HepG2 (cell line): Measurements from ENCODE around the gene KCNK15. TPM values are rescaled to one million over a fixed set of nuclear protein-coding genes. Genes with fewer than 3 reads are reported as not detected.

ENCODE experiments used
- ATAC-seq: fragments of 200-7000 bp; cut with Tn5 transposase; 3 replicates; pipeline ENCODE4 v1.9.1; 2020; ENCODE audit warnings: mild to moderate bottlenecking, moderate library complexity
- BruUV-seq: library from RNA; stranded (reverse); fragments of 400-500 nt; replicated peaks from 2 replicates; lab custom pipeline; 2021; lab: Mats Ljungman, UMichigan
- CTCF ChIA-PET: fragments of 300-600 bp; formaldehyde crosslinking; extraction: SDS; loops from one replicate; lab custom pipeline; 2021; ENCODE audit warnings: low total read pairs, inconsistent platforms, low intra/inter-chr PET ratio; lab: Yijun Ruan, JAX
- POLR2A ChIA-PET: fragments of 350-600 bp; sonication (Branson Sonifier 250); formaldehyde crosslinking; loops from one replicate; lab custom pipeline; 2020; ENCODE audit warnings: antibody characterized with exemption, inconsistent platforms; lab: Yijun Ruan, JAX
- DNase-seq: peaks from one replicate; pipeline ENCODE4 v3.0.0-alpha.2; 2015; ENCODE audit warnings: low spot score
- FAIRE-seq: peaks from 3 replicates; lab custom pipeline; 2011; peaks lifted over from hg19 to GRCh38; lab: Jason Lieb, UNC
- H2AFZ ChIP-seq: one replicate; pipeline ENCODE4 v1.6.1; 2011; ENCODE audit warnings: low read length, inconsistent platforms
- H3K27ac ChIP-seq: fragments of 300-600 bp; 3 replicates; pipeline ENCODE4 v1.8.0; 2011; ENCODE audit warnings: mixed run types, mild to moderate bottlenecking, mixed read lengths, low read length, inconsistent platforms; ENCODE audit not compliant: insufficient read depth; ENCODE audit errors: extremely low read length
- H3K27me3 ChIP-seq, 2 experiments: fragments of 200-600 bp in 1 of 2; 2 replicates in 1 of 2; 3 replicates in 1 of 2; pipeline versions ENCODE4 v1.6.0 to v1.8.0; 2011; ENCODE audit warnings: low read length in 2 of 2, mild to moderate bottlenecking in 2 of 2, moderate library complexity in 2 of 2, inconsistent platforms in 1 of 2; ENCODE audit not compliant: insufficient read depth in 2 of 2, control insufficient read depth in 1 of 2
- H3K36me3 ChIP-seq, 2 experiments: fragments of 200-600 bp in 1 of 2; replicated peaks in 1 of 2; 2 replicates in 1 of 2; 3 replicates in 1 of 2; pipeline versions ENCODE4 v1.5.1 to v1.8.0; 2011; ENCODE audit warnings: low read length in 2 of 2, inconsistent platforms in 1 of 2; ENCODE audit not compliant: insufficient read depth in 2 of 2, control insufficient read depth in 1 of 2
- H3K4me1 ChIP-seq: 2 replicates; pipeline ENCODE4 v1.5.1; 2012; ENCODE audit warnings: low read length, inconsistent platforms; ENCODE audit not compliant: insufficient read depth
- H3K4me2 ChIP-seq: 2 replicates; pipeline ENCODE4 v1.6.0; 2011; ENCODE audit warnings: low read depth, low read length, inconsistent platforms
- H3K4me3 ChIP-seq, 3 experiments: fragments of 200-600 bp in 1 of 3; sonication (generic), shearing (Covaris generic) in 1 of 3; replicated peaks in 1 of 3; 2 replicates each; pipeline ENCODE4 v1.5.1; 2011 to 2016; ENCODE audit warnings: low read length in 3 of 3, inconsistent platforms in 2 of 3, low read depth in 2 of 3, mild to moderate bottlenecking in 2 of 3, control low read depth in 1 of 3, mixed read lengths in 1 of 3; ENCODE audit not compliant: insufficient read depth in 1 of 3
- H3K79me2 ChIP-seq: one replicate; pipeline ENCODE4 v1.6.1; 2011; ENCODE audit warnings: low read length, inconsistent platforms; ENCODE audit not compliant: insufficient read depth
- H3K9ac ChIP-seq: 2 replicates; pipeline ENCODE4 v1.6.0; 2011; ENCODE audit warnings: mild to moderate bottlenecking, low read depth, low read length, inconsistent platforms; ENCODE audit not compliant: insufficient read depth
- H3K9me3 ChIP-seq: 2 replicates; pipeline ENCODE4 v1.5.1; 2012; ENCODE audit warnings: mild to moderate bottlenecking, low read length
- H4K20me1 ChIP-seq: 2 replicates; pipeline ENCODE4 v1.6.0; 2011; ENCODE audit warnings: inconsistent platforms, mild to moderate bottlenecking, low read length, moderate library complexity; ENCODE audit not compliant: insufficient read depth
- ATAD3A ChIP-seq: sonication (generic); formaldehyde crosslinking; IDR thresholded peaks from 2 replicates; pipeline ENCODE4 v1.4.0; 2020; ENCODE audit warnings: missing genetic modification reagents
- HOXA9 ChIP-seq: sonication (generic); formaldehyde crosslinking; IDR thresholded peaks from 2 replicates; pipeline ENCODE4 v1.8.1; 2022; ENCODE audit warnings: missing genetic modification reagents, mild to moderate bottlenecking, moderate library complexity, borderline replicate concordance
- KAT8 ChIP-seq: IDR thresholded peaks from 2 replicates; pipeline ENCODE4 v1.6.1; 2016; ENCODE audit warnings: missing genetic modification reagents, missing compliant biosample characterization
- MEF2D ChIP-seq: sonication (generic); formaldehyde crosslinking; IDR thresholded peaks from 2 replicates; pipeline ENCODE4 v1.5.1; 2020; ENCODE audit warnings: mild to moderate bottlenecking, missing genetic modification reagents
- NKX3-1 ChIP-seq: sonication (generic); formaldehyde crosslinking; IDR thresholded peaks from 2 replicates; pipeline ENCODE4 v1.5.0; 2020; ENCODE audit warnings: missing genetic modification reagents
- PHF5A ChIP-seq: IDR thresholded peaks from one replicate; pipeline ENCODE4 v1.6.1; 2018; ENCODE audit warnings: low read depth, missing genetic modification reagents; ENCODE audit not compliant: unreplicated experiment
- SYNCRIP ChIP-seq: fragments of 200-400 bp; formaldehyde crosslinking; IDR thresholded peaks from 2 replicates; pipeline ENCODE4 v1.6.1; 2018; ENCODE audit warnings: mild to moderate bottlenecking, low read depth, low read length; ENCODE audit not compliant: insufficient read depth
- ZNF737 ChIP-seq: sonication (generic); formaldehyde crosslinking; IDR thresholded peaks from 2 replicates; pipeline ENCODE4 v1.5.0; 2020; ENCODE audit warnings: missing genetic modification reagents, mild to moderate bottlenecking, borderline replicate concordance
- ZNF780A ChIP-seq: sonication (generic); formaldehyde crosslinking; IDR thresholded peaks from 2 replicates; pipeline ENCODE4 v1.8.0; 2022; ENCODE audit warnings: mild to moderate bottlenecking, missing genetic modification reagents, moderate library complexity
- ZNF839 ChIP-seq: sonication (generic); formaldehyde crosslinking; IDR thresholded peaks from 2 replicates; pipeline ENCODE4 v1.4.0; 2020; ENCODE audit warnings: missing genetic modification reagents, mild to moderate bottlenecking, borderline replicate concordance
- WGBS: methylation state at CpG from one replicate; pipeline ENCODE4 v1.1.6; 2017; ENCODE audit warnings: low lambda C conversion rate; 5-methylcytosine and 5-hydroxymethylcytosine counted together
- in situ Hi-C: cut with HindIII; loops from 2 replicates; pipeline ENCODE4 v1.10.0; 2017; ENCODE audit warnings: low pct_unique_long_range_greater_than_20kb; ENCODE audit not compliant: extremely low pct_ligation_motif_present
- intact Hi-C: fragments of 100-400 bp; cut with micrococcal nuclease; formaldehyde crosslinking; loops from one replicate; pipeline ENCODE4 v1.10.0; 2022; ENCODE audit not compliant: unreplicated experiment
- polyA plus RNA-seq, 8 experiments: library from polyadenylated mRNA; depleted of rRNA in 3 of 8; stranded (reverse) in 7 of 8; unstranded in 1 of 8; fragments of >200 nt; fragmentation: Illumina TruSeq in 4 of 8; extraction: Trizol in 4 of 8; gene quantifications; 2 replicates each; pipeline versions ENCODE4 v1.2.1 to v1.2.3, GENCODE V29; 2011 to 2016; ENCODE audit warnings: low read depth in 4 of 8, missing spikeins in 1 of 8, mixed read lengths in 1 of 8; ENCODE audit not compliant: insufficient read depth in 1 of 8
- total RNA-seq, 5 experiments: library from RNA; depleted of rRNA; stranded (reverse); fragments of >200 nt; fragmentation: Illumina TruSeq; extraction: Trizol; gene quantifications; 2 replicates each; pipeline ENCODE4 v1.2.3, GENCODE V29; 2016; ENCODE audit warnings: low read depth in 1 of 5
- TF ChIP-seq, protein P1 (sequence below): sonication (generic); formaldehyde crosslinking; IDR thresholded peaks from 2 replicates; pipeline ENCODE4 v1.5.0; 2020; ENCODE audit warnings: missing genetic modification reagents
- TF ChIP-seq, protein P2 (sequence below): sonication (generic); formaldehyde crosslinking; conservative IDR thresholded peaks from 2 replicates; pipeline ENCODE4 v1.4.0; 2020; ENCODE audit warnings: mild to moderate bottlenecking, missing genetic modification reagents, moderate library complexity
- TF ChIP-seq, protein P3 (sequence below): sonication (generic); formaldehyde crosslinking; IDR thresholded peaks from 2 replicates; pipeline ENCODE4 v1.9.0; 2021; ENCODE audit warnings: missing genetic modification reagents, mild to moderate bottlenecking, borderline replicate concordance

The KCNK15 gene
- total and polyA plus RNA-seq, 2 of the 13 experiments (the other 11 are each of a cell fraction or from before 2014, with no cell fraction given), result 0.03 TPM; not detected in 1

DNA sequence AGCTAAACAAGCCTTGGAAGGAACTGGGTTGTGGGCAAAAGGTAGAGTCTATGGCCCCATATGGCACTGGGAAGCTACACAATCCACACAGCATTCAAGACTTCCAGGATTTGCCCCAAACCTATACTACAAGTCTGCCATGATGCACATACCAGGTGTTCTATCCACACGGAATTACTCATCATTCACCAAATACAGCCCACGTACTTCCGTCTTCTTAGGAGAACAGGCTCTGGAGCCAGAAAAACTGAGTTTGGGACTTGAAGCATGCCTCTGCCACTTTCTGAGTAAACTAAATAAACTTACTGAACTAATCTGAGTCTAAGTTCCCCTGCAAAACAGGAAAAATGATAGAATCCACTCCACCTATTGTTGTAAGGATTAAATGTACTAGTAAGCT, 36.1 kb downstream of the KCNK15 start (continued):
- TF ChIP-seq HOXA9, result no peak

DNA sequence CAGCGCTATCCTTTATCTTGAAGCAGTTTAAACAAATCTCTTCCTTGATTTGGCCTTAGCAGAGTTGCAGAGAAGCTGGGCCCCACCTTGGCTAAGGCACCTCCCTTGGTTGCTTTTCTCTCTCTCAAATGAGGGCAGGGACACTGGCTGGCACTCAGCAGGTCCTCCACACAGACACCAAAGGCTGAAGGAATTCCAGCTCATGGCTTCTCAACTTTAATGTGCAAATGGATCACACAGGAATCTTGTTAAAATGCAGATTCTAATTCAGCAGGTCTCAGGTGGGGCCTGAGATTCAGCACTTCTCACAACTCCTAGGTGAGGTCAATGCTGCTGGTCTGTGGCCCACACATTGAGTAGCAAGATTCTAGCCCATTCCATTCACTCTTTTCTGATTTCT, 39.0 kb downstream of the KCNK15 start:
- POLR2A ChIA-PET, result no interaction called here
- Histone ChIP-seq H3K4me1 (no peaks in the 10 kb centered on the region), H3K27ac (no peak overlapping the region), H3K4me3 (no peak overlapping the region), H4K20me1 (no peaks in the 10 kb centered on the region), H2AFZ (no peak overlapping the region), H3K27me3 (peaks cover 2 to 4% of the 10 kb centered on the region in 2 experiments; a peak in 3 of 5 replicates), H3K9me3 (no peaks in the 10 kb centered on the region), H3K79me2 (no peaks in the 10 kb centered on the region), H3K36me3 (no peaks in the 10 kb centered on the region), H3K4me2 (no peak overlapping the region), H3K9ac (no peak overlapping the region)
- ATAC-seq (no peak), FAIRE-seq (no peak), DNase-seq (no peak)
- 18% methylated on average over 1 of the region's 1 CpG for WGBS
- CTCF ChIA-PET, result no interaction called here
- in situ Hi-C loops (no loop called here), intact Hi-C loops (no loop called here)
- BruUV-seq, result no TSS peak
- TF ChIP-seq KAT8 (no peak), MEF2D (no peak), ZNF737 (CRISPR knock-in tag) (no peak), ZNF780A (CRISPR knock-in tag) (no peak), ATAD3A (no peak), ZNF839 (no peak), SYNCRIP (no peak), NKX3-1 (CRISPR knock-in tag) (no peak), PHF5A (CRISPR knock-in tag) (no peak)
- TF ChIP-seq, protein P1, sequence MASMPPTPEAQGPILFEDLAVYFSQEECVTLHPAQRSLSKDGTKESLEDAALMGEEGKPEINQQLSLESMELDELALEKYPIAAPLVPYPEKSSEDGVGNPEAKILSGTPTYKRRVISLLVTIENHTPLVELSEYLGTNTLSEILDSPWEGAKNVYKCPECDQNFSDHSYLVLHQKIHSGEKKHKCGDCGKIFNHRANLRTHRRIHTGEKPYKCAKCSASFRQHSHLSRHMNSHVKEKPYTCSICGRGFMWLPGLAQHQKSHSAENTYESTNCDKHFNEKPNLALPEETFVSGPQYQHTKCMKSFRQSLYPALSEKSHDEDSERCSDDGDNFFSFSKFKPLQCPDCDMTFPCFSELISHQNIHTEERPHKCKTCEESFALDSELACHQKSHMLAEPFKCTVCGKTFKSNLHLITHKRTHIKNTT (CRISPR knock-in tag), result no peak
- TF ChIP-seq, protein P2, sequence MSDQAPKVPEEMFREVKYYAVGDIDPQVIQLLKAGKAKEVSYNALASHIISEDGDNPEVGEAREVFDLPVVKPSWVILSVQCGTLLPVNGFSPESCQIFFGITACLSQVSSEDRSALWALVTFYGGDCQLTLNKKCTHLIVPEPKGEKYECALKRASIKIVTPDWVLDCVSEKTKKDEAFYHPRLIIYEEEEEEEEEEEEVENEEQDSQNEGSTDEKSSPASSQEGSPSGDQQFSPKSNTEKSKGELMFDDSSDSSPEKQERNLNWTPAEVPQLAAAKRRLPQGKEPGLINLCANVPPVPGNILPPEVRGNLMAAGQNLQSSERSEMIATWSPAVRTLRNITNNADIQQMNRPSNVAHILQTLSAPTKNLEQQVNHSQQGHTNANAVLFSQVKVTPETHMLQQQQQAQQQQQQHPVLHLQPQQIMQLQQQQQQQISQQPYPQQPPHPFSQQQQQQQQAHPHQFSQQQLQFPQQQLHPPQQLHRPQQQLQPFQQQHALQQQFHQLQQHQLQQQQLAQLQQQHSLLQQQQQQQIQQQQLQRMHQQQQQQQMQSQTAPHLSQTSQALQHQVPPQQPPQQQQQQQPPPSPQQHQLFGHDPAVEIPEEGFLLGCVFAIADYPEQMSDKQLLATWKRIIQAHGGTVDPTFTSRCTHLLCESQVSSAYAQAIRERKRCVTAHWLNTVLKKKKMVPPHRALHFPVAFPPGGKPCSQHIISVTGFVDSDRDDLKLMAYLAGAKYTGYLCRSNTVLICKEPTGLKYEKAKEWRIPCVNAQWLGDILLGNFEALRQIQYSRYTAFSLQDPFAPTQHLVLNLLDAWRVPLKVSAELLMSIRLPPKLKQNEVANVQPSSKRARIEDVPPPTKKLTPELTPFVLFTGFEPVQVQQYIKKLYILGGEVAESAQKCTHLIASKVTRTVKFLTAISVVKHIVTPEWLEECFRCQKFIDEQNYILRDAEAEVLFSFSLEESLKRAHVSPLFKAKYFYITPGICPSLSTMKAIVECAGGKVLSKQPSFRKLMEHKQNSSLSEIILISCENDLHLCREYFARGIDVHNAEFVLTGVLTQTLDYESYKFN, result no peak
- TF ChIP-seq, protein P3, sequence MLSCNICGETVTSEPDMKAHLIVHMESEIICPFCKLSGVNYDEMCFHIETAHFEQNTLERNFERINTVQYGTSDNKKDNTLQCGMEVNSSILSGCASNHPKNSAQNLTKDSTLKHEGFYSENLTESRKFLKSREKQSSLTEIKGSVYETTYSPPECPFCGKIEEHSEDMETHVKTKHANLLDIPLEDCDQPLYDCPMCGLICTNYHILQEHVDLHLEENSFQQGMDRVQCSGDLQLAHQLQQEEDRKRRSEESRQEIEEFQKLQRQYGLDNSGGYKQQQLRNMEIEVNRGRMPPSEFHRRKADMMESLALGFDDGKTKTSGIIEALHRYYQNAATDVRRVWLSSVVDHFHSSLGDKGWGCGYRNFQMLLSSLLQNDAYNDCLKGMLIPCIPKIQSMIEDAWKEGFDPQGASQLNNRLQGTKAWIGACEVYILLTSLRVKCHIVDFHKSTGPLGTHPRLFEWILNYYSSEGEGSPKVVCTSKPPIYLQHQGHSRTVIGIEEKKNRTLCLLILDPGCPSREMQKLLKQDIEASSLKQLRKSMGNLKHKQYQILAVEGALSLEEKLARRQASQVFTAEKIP (CRISPR knock-in tag), result no peak
